ENCODE measurements around the gene GAK.
A peak's percentile ranks its signal among the peaks of the same experiment; 100 is the strongest.
"Not testable (repeated sequence)": the region's sequence is repeated elsewhere in the genome, so short reads cannot be mapped to it uniquely, and the experiment has no call there.

GAK gene

GRCh38 chr4:931960-932712 is at the start of gene GAK, which contains the start of gene TMEM175:
GAK (minus strand) TSS chr4:932316; CDS start chr4:932187, 129 bp downstream.
TMEM175 (plus strand) TSS chr4:932460; CDS start chr4:947740, 15,280 bp downstream.
- DNase-seq: peak; percentile 92

GRCh38 chr4:978957-979701 is 47.0 kb upstream of the GAK start:
- DNase-seq: peak; percentile 58

- DNase-seq: not testable (repeated sequence)
Observed at GRCh38 chr4:976016-976415, 43.9 kb upstream of the GAK start.

GRCh38 chr4:974668-975067 is 42.6 kb upstream of the GAK start:
- DNase-seq: no peak

- peak; percentile 83 for DNase-seq
Observed at GRCh38 chr4:973431-974397, 41.6 kb upstream of the GAK start, which contains the start of gene DGKQ. DGKQ (minus strand) TSS chr4:973569; CDS start chr4:973482, 87 bp downstream.

GRCh38 chr4:972651-973424 is 40.7 kb upstream of the GAK start:
- peak; percentile 5 for DNase-seq

- no peak for DNase-seq
Observed at GRCh38 chr4:971666-972500, 39.8 kb upstream of the GAK start.

- no peak for DNase-seq
Observed at GRCh38 chr4:970854-971520, 38.9 kb upstream of the GAK start.

- peak; percentile 7 for DNase-seq
Observed at GRCh38 chr4:970046-970745, 38.1 kb upstream of the GAK start.

- DNase-seq: no peak
Observed at GRCh38 chr4:968621-969394, 36.7 kb upstream of the GAK start.

- DNase-seq: no peak
Observed at GRCh38 chr4:968221-968620, 36.1 kb upstream of the GAK start.

GRCh38 chr4:967113-968104 is 35.3 kb upstream of the GAK start:
- peak; percentile 7 for DNase-seq

GRCh38 chr4:966266-967112 is 34.4 kb upstream of the GAK start:
- no peak for DNase-seq

GRCh38 chr4:965766-966134 is 33.6 kb upstream of the GAK start:
- no peak for DNase-seq

GRCh38 chr4:965048-965765 is 33.1 kb upstream of the GAK start:
- DNase-seq: no peak
